Keratinocyte (primary cell): ENCODE measurements around the gene GANC.

ENCODE experiments used
- CTCF ChIP-seq, 3 experiments: IDR thresholded peaks in 1 of 3; conservative IDR thresholded peaks in 1 of 3; optimal IDR thresholded peaks in 1 of 3; 2 replicates in 2 of 3; 3 replicates in 1 of 3; pipeline versions ENCODE3 to v1.5.1; 2011; ENCODE audit warnings: low read length in 3 of 3, mild to moderate bottlenecking in 3 of 3, moderate library complexity in 2 of 3, control low read depth in 1 of 3, inconsistent platforms in 1 of 3; ENCODE audit not compliant: insufficient read depth in 2 of 3; ENCODE audit errors: extremely low read depth in 1 of 3
- EZH2 ChIP-seq: IDR thresholded peaks from one replicate; pipeline ENCODE4 v1.6.1; 2012; ENCODE audit warnings: inconsistent platforms, mild to moderate bottlenecking, low read length, moderate library complexity

- TF ChIP-seq CTCF (optimal IDR thresholded peaks at IDR 0.05 in 1 of 3, IDR thresholded peaks at IDR 0.05 in 1 of 3, conservative IDR thresholded peaks at IDR 0.05 in 1 of 3; ENCODE audit: extremely low read depth in 1 of 3, insufficient read depth in 2 of 3, low read length in 3 of 3) (no peak), EZH2 (no peak)
These were observed 98.1 kb downstream of the GANC start for GRCh38 chr15:42371096-42371495.
